ENCODE data around the gene NMD3. TPM values are rescaled to one million over a fixed set of nuclear protein-coding genes. Genes with fewer than 3 reads are reported as not detected.

The NMD3 gene
- total RNA-seq (2014; rRNA removed; shearing (Covaris generic)): 70.0 and 74.2 TPM in 2 replicates
- 101 and 110 TPM in 2 replicates for polyA plus RNA-seq (2015; cell fraction: cytosol; rRNA removed)
- 162 and 192 TPM in 2 replicates for polyA plus RNA-seq (2015; cell fraction: nucleus; rRNA removed)

- DNase-seq (ENCODE audit: low read depth): peak; percentile 94
Measured at GRCh38 chr3:161220850-161221753, at the start of gene NMD3. NMD3 (plus strand) TSS chr3:161221311; CDS start chr3:161222014, 703 bp downstream.

GRCh38 chr3:161171639-161172552 is 49.2 kb upstream of the NMD3 start:
- no peak for DNase-seq (ENCODE audit: low read depth)

- DNase-seq (ENCODE audit: low read depth): no peak
Measured at GRCh38 chr3:161175506-161175905, 45.6 kb upstream of the NMD3 start.

- no peak for DNase-seq (ENCODE audit: low read depth)
Measured at GRCh38 chr3:161177991-161178390, 43.1 kb upstream of the NMD3 start.

- peak; percentile 24 for DNase-seq (ENCODE audit: low read depth)
Measured at GRCh38 chr3:161181371-161181770, 39.7 kb upstream of the NMD3 start.

- no peak for DNase-seq (ENCODE audit: low read depth)
Measured at GRCh38 chr3:161187046-161187445, 34.1 kb upstream of the NMD3 start.

- peak; percentile 86 for DNase-seq (ENCODE audit: low read depth)
Measured at GRCh38 chr3:161197855-161198850, 23.0 kb upstream of the NMD3 start.

GRCh38 chr3:161199926-161200325 is 21.2 kb upstream of the NMD3 start:
- DNase-seq (ENCODE audit: low read depth): no peak

GRCh38 chr3:161203485-161204098 is 17.5 kb upstream of the NMD3 start:
- no peak for DNase-seq (ENCODE audit: low read depth)

- peak; percentile 44 for DNase-seq (ENCODE audit: low read depth)
Measured at GRCh38 chr3:161208931-161209330, 12.2 kb upstream of the NMD3 start.

GRCh38 chr3:161212171-161212771 is 8.8 kb upstream of the NMD3 start:
- DNase-seq (ENCODE audit: low read depth): no peak

- no peak for DNase-seq (ENCODE audit: low read depth)
Measured at GRCh38 chr3:161212906-161213305, 8.2 kb upstream of the NMD3 start.

GRCh38 chr3:161213644-161214043 is 7.5 kb upstream of the NMD3 start:
- no peak for DNase-seq (ENCODE audit: low read depth)

- DNase-seq (ENCODE audit: low read depth): no peak
Measured at GRCh38 chr3:161215185-161215584, 5.9 kb upstream of the NMD3 start.

GRCh38 chr3:161217496-161217895 is 3.6 kb upstream of the NMD3 start:
- peak; percentile 74 for DNase-seq (ENCODE audit: low read depth)

- DNase-seq (ENCODE audit: low read depth): no peak
Measured at GRCh38 chr3:161219495-161219894, 1.6 kb upstream of the NMD3 start.

GRCh38 chr3:161221806-161222600 is 892 bp downstream of the NMD3 start:
- peak; percentile 39 for DNase-seq (ENCODE audit: low read depth)

- peak; percentile 20 for DNase-seq (ENCODE audit: low read depth)
Measured at GRCh38 chr3:161222662-161223061, 1.6 kb downstream of the NMD3 start.

GRCh38 chr3:161224786-161225185 is 3.7 kb downstream of the NMD3 start:
- DNase-seq (ENCODE audit: low read depth): no peak

Data from HT1080 (cell line).